GM12878 (cell line): ENCODE measurements around the gene PKD1L1. TPM values are rescaled to one million over a fixed set of nuclear protein-coding genes. Genes with fewer than 3 reads are reported as not detected.

Experiments
- ATAC-seq: fragments of 200-7000 bp; cut with Tn5 transposase; 3 replicates; pipeline ENCODE4 v1.9.1; 2020; ENCODE audit warnings: mild to moderate bottlenecking, moderate library complexity
- BruUV-seq: library from RNA; stranded (reverse); fragments of 400-500 nt; replicated peaks from 2 replicates; lab custom pipeline; 2021; lab: Mats Ljungman, UMichigan
- CTCF ChIA-PET: fragments of 300-600 bp; sonication (Branson Sonifier 250); formaldehyde crosslinking; extraction: SDS; loops from one replicate; lab custom pipeline; 2021; ENCODE audit warnings: inconsistent platforms; lab: Yijun Ruan, JAX
- POLR2A ChIA-PET: fragments of 350-600 bp; formaldehyde crosslinking; extraction: SDS; loops from one replicate; lab custom pipeline; 2021; ENCODE audit warnings: inconsistent platforms; lab: Charles Lee
- RAD21 ChIA-PET: fragments of 300-600 bp; sonication (Branson Sonifier 250); formaldehyde crosslinking; loops from one replicate; lab custom pipeline; 2023; ENCODE audit warnings: antibody characterized with exemption; ENCODE audit not compliant: unreplicated experiment; lab: Charles Lee
- SMC1A ChIA-PET: fragments of 300-600 bp; sonication (Branson Sonifier 250); formaldehyde crosslinking; loops from one replicate; lab custom pipeline; 2023; ENCODE audit not compliant: unreplicated experiment, uncharacterized antibody; lab: Charles Lee
- DNase-seq: peaks from one replicate; pipeline ENCODE4 v3.0.0-alpha.2; 2011; ENCODE audit warnings: low read depth, low spot score
- FAIRE-seq: peaks from 3 replicates; lab custom pipeline; 2011; peaks lifted over from hg19 to GRCh38; lab: Jason Lieb, UNC
- H2AFZ ChIP-seq: 2 replicates; pipeline ENCODE4 v1.6.0; 2011; ENCODE audit warnings: low read depth, low read length, control low read depth; ENCODE audit not compliant: control insufficient read depth
- H3K27ac ChIP-seq: 2 replicates; pipeline ENCODE4 v1.5.1; 2011; ENCODE audit warnings: control low read depth; ENCODE audit not compliant: control insufficient read depth, insufficient read depth
- H3K27me3 ChIP-seq, 2 experiments: replicated peaks in 1 of 2; 2 replicates each; pipeline versions ENCODE4 v1.6.0 to v1.6.1; 2011; ENCODE audit warnings: low read length in 1 of 2; ENCODE audit not compliant: control insufficient read depth in 2 of 2, insufficient read depth in 2 of 2
- H3K36me3 ChIP-seq, 2 experiments: 2 replicates each; pipeline ENCODE4 v1.5.1; 2011; ENCODE audit warnings: low read length in 1 of 2; ENCODE audit not compliant: control insufficient read depth in 2 of 2, insufficient read depth in 2 of 2
- H3K4me1 ChIP-seq: 2 replicates; pipeline ENCODE4 v1.6.1; 2011; ENCODE audit warnings: mild to moderate bottlenecking, low read length, moderate library complexity, mixed read lengths; ENCODE audit not compliant: control insufficient read depth, insufficient read depth
- H3K4me2 ChIP-seq: 2 replicates; pipeline ENCODE4 v1.6.0; 2011; ENCODE audit warnings: control low read depth; ENCODE audit not compliant: control insufficient read depth, insufficient read depth
- H3K4me3 ChIP-seq: fragments of 200-600 bp; sonication (generic); 2 replicates; pipeline ENCODE4 v1.5.1; 2016
- H3K79me2 ChIP-seq: 2 replicates; pipeline ENCODE4 v1.6.0; 2011; ENCODE audit warnings: low read length; ENCODE audit not compliant: control insufficient read depth, insufficient read depth
- H3K9ac ChIP-seq: 2 replicates; pipeline ENCODE4 v1.8.0; 2011; ENCODE audit warnings: low read length, control low read depth, mixed read lengths; ENCODE audit not compliant: control insufficient read depth, insufficient read depth
- H3K9me3 ChIP-seq: replicated peaks from 3 replicates; pipeline ENCODE4 v1.5.1; 2011; ENCODE audit warnings: mild to moderate bottlenecking, low read length; ENCODE audit not compliant: control insufficient read depth, insufficient read depth
- H4K20me1 ChIP-seq: 2 replicates; pipeline ENCODE4 v1.6.0; 2011; ENCODE audit not compliant: control insufficient read depth, insufficient read depth
- ASH2L ChIP-seq: fragments of 300-600, 200-600 bp; sonication (generic); IDR thresholded peaks from 2 replicates; pipeline ENCODE4 v1.6.1; 2017; ENCODE audit warnings: low read depth, mild to moderate bottlenecking, borderline replicate concordance
- ATF2 ChIP-seq: IDR thresholded peaks from 2 replicates; pipeline ENCODE4 v1.6.1; 2012; ENCODE audit warnings: low read length, inconsistent platforms
- CHD2 ChIP-seq: IDR thresholded peaks from 2 replicates; pipeline ENCODE4 v1.6.1; 2011; ENCODE audit warnings: low read depth, low read length, improper control_type of control experiment, borderline replicate concordance
- FOS ChIP-seq: IDR thresholded peaks from 3 replicates; pipeline ENCODE4 v1.6.1; 2011; ENCODE audit warnings: borderline replicate concordance; ENCODE audit not compliant: insufficient read length; ENCODE audit errors: extremely low read depth
- FOXM1 ChIP-seq: IDR thresholded peaks from 2 replicates; pipeline ENCODE4 v1.6.1; 2012; ENCODE audit warnings: low read depth, mild to moderate bottlenecking, inconsistent platforms, low read length, moderate library complexity
- HDGF ChIP-seq: fragments of 450-650 bp; IDR thresholded peaks from 2 replicates; pipeline ENCODE4 v1.6.1; 2016; ENCODE audit warnings: antibody characterized with exemption
- IRF4 ChIP-seq: IDR thresholded peaks from 2 replicates; pipeline ENCODE4 v1.6.1; 2011; ENCODE audit warnings: low read depth, low read length
- JUND ChIP-seq: IDR thresholded peaks from 2 replicates; pipeline ENCODE4 v1.6.1; 2012; ENCODE audit warnings: low read depth, mild to moderate bottlenecking, low read length, improper control_type of control experiment, moderate library complexity
- MTA2 ChIP-seq: fragments of 450-650 bp; IDR thresholded peaks from 2 replicates; pipeline ENCODE4 v1.6.1; 2016; ENCODE audit warnings: low read depth, mild to moderate bottlenecking, moderate library complexity
- NR2C2 ChIP-seq: IDR thresholded peaks from 2 replicates; pipeline ENCODE4 v1.6.1; 2011; ENCODE audit warnings: borderline replicate concordance, low read depth; ENCODE audit not compliant: control insufficient read depth, insufficient read length
- NRF1 ChIP-seq: conservative IDR thresholded peaks from 2 replicates; pipeline ENCODE4 v1.6.1; 2011; ENCODE audit warnings: mild to moderate bottlenecking, low read depth, low read length, improper control_type of control experiment
- PAX5 ChIP-seq: IDR thresholded peaks from 2 replicates; pipeline ENCODE4 v1.6.1; 2011; ENCODE audit warnings: low read depth, low read length, borderline replicate concordance
- POU2F2 ChIP-seq: IDR thresholded peaks from 3 replicates; pipeline ENCODE4 v1.6.1; 2011; ENCODE audit warnings: low read depth, mild to moderate bottlenecking, low read length, borderline replicate concordance
- PRDM15 ChIP-seq: fragments of 450-650 bp; formaldehyde crosslinking; IDR thresholded peaks from 2 replicates; pipeline ENCODE4 v1.4.0; 2020; ENCODE audit warnings: mild to moderate bottlenecking, moderate library complexity
- RCOR1 ChIP-seq: conservative IDR thresholded peaks from 2 replicates; pipeline ENCODE4 v1.6.1; 2012; ENCODE audit warnings: low read depth, low read length, improper control_type of control experiment
- WGBS: methylation state at CpG from one replicate; pipeline ENCODE4 v1.1.6; 2016; ENCODE audit warnings: low lambda C conversion rate; ENCODE audit not compliant: insufficient replicate concordance, insufficient coverage; ENCODE audit errors: missing lambda C conversion rate; 5-methylcytosine and 5-hydroxymethylcytosine counted together
- in situ Hi-C: fragments of 300-500 bp; cut with MboI; formaldehyde crosslinking; loops from 9 replicates; pipeline ENCODE4 v1.14.3; 2018; ENCODE audit warnings: mixed read lengths
- intact Hi-C: fragments of 100-400 bp; cut with micrococcal nuclease; formaldehyde crosslinking; loops from one replicate; pipeline ENCODE4 v1.14.2; 2022; ENCODE audit not compliant: unreplicated experiment
- polyA plus RNA-seq, 11 experiments: library from polyadenylated mRNA; depleted of rRNA in 4 of 11; unstranded in 6 of 11; stranded (reverse) in 5 of 11; fragments of >200 nt; fragmentation: Nextera tagmentation in 4 of 11; fragmentation: Illumina TruSeq in 1 of 11; extraction: Ambion mirVana in 4 of 11; extraction: Trizol in 1 of 11; gene quantifications; 1 replicate in 1 of 11; 2 replicates in 10 of 11; pipeline versions ENCODE4 v1.2.1 to v1.2.3, GENCODE V29; 2011 to 2016; ENCODE audit warnings: inconsistent platforms in 2 of 11, missing spikeins in 2 of 11, low read depth in 1 of 11
- total RNA-seq, 4 experiments: library from RNA; depleted of rRNA in 3 of 4; stranded (reverse); fragments of >200 nt in 3 of 4; fragmentation: Illumina TruSeq in 1 of 4; extraction: Trizol in 1 of 4; gene quantifications; 2 replicates each; pipeline versions ENCODE4 v1.2.1 to v1.2.3, GENCODE V29; 2013 to 2021

Gene PKD1L1
- total and polyA plus RNA-seq, 10 of the 15 experiments (the other 5 are each of a cell fraction or from before 2014, with no cell fraction given) = under 0.01 to 0.05 (median 0.02) TPM; not detected in 3

- TF ChIP-seq POU2F2 (no peak), ASH2L (no peak), IRF4 (no peak), FOS (no peak), NR2C2 (no peak), PAX5 (no peak), JUND (no peak), RCOR1 (no peak), CHD2 (no peak), ATF2 (no peak), HDGF (no peak), FOXM1 (no peak), MTA2 (no peak), NRF1 (no peak), PRDM15 (CRISPR knock-in tag) (no peak)
- Histone ChIP-seq H3K79me2 (no peaks in the 10 kb centered on the region), H3K4me3 (no peak overlapping the region), H4K20me1 (no peaks in the 10 kb centered on the region), H3K9me3 (no peaks in the 10 kb centered on the region), H3K36me3 (no peaks in the 10 kb centered on the region), H3K9ac (no peak overlapping the region), H3K27ac (no peak overlapping the region), H3K4me1 (no peaks in the 10 kb centered on the region), H3K27me3 (peaks cover 2 to 5% of the 10 kb centered on the region in 2 experiments; a peak in 2 of 4 replicates), H3K4me2 (no peak overlapping the region), H2AFZ (no peak overlapping the region)
- DNase-seq (no peak), ATAC-seq (no peak), FAIRE-seq (no peak)
- ChIA-PET CTCF (interaction anchor here (1.2 to 1.5 kb wide), 3 partner anchors 42 to 50 kb away, joined by 3 to 6 read pairs (median 4); no protein-coding TSS in a partner anchor), POLR2A (no interaction called here), RAD21 (no interaction called here), SMC1A (no interaction called here)
- intact Hi-C loops (no loop called here), in situ Hi-C loops (no loop called here)
- WGBS = 11% methylated on average over 2 of the region's 2 CpGs
- no TSS peak for BruUV-seq
Observed at GRCh38 chr7:47895026-47895425, 53.2 kb downstream of the PKD1L1 start.
